ENCODE results near the gene RBBP8.

DNA sequence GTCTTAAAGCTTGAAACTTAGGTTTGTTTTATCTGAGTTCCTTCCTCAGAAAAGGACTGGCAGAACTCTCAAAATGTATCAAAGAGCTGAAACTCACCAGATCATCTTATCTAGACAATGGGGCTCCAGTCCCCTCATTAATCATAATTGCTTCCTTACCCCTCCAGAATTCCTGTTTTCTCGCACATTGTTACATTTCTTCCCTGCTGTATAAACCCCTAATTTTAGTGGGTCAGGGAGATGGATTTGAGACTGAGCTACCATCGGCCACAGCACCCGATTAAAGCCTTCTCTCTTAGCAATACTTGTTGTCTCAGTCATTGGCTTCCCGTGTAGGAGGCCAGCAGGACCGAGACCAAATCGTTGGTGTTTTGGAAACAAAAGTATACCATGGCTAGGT is 130.4 kb downstream of the RBBP8 start:
- no peak for TF ChIP-seq POLR2AphosphoS5 (IDR thresholded peaks at IDR 0.05)
- TF ChIP-seq, protein P1, sequence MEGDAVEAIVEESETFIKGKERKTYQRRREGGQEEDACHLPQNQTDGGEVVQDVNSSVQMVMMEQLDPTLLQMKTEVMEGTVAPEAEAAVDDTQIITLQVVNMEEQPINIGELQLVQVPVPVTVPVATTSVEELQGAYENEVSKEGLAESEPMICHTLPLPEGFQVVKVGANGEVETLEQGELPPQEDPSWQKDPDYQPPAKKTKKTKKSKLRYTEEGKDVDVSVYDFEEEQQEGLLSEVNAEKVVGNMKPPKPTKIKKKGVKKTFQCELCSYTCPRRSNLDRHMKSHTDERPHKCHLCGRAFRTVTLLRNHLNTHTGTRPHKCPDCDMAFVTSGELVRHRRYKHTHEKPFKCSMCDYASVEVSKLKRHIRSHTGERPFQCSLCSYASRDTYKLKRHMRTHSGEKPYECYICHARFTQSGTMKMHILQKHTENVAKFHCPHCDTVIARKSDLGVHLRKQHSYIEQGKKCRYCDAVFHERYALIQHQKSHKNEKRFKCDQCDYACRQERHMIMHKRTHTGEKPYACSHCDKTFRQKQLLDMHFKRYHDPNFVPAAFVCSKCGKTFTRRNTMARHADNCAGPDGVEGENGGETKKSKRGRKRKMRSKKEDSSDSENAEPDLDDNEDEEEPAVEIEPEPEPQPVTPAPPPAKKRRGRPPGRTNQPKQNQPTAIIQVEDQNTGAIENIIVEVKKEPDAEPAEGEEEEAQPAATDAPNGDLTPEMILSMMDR (IDR thresholded peaks at IDR 0.05; ENCODE audit: poor library complexity, severe bottlenecking) = no peak
- TF ChIP-seq EP300 (conservative IDR thresholded peaks at IDR 0.05; ENCODE audit: poor library complexity, severe bottlenecking) = no peak
- TF ChIP-seq REST (IDR thresholded peaks at IDR 0.05; ENCODE audit: borderline replicate concordance) = no peak
- TF ChIP-seq EZH2 (IDR thresholded peaks at IDR 0.05; ENCODE audit: borderline replicate concordance, insufficient read depth, low read length, poor library complexity, severe bottlenecking) = no peak
- TF ChIP-seq MXI1 (conservative IDR thresholded peaks at IDR 0.05; ENCODE audit: poor library complexity, severe bottlenecking) = no peak
- no peak for TF ChIP-seq SMC3 (conservative IDR thresholded peaks at IDR 0.05; ENCODE audit: poor library complexity)
- TF ChIP-seq TAF1 (IDR thresholded peaks at IDR 0.05; ENCODE audit: low read depth) = no peak
- TF ChIP-seq RAD21 (conservative IDR thresholded peaks at IDR 0.05) = no peak
